Prostate gland (tissue), 2 donors: ENCODE measurements around the gene ARHGAP31. TPM values are rescaled to one million over a fixed set of nuclear protein-coding genes. Genes with fewer than 3 reads are reported as not detected.
"Not testable (repeated sequence)": the region's sequence is repeated elsewhere in the genome, so short reads cannot be mapped to it uniquely, and the experiment has no call there.

Experiments used
- DNase-seq: peaks from one replicate; pipeline ENCODE4 v3.0.0-alpha.2; 2019; ENCODE audit warnings: low spot score
- H3K27ac ChIP-seq, 2 donors: fragments of 200-600 bp; sonication (generic); 2 replicates each; pipeline ENCODE4 v1.5.1; 2017 to 2019
- H3K27me3 ChIP-seq: fragments of 200-600 bp; sonication (generic); replicated peaks from 2 replicates; pipeline ENCODE4 v1.5.1; 2019; ENCODE audit not compliant: insufficient read depth
- H3K36me3 ChIP-seq, 2 donors: fragments of 200-600 bp; sonication (generic); 1 replicate in 1 of 2; 2 replicates in 1 of 2; pipeline versions ENCODE4 v1.5.1 to v1.8.1; 2017 to 2019
- H3K4me1 ChIP-seq: fragments of 200-600 bp; sonication (generic); replicated peaks from 2 replicates; pipeline ENCODE4 v1.5.1; 2019
- H3K4me3 ChIP-seq, 2 donors: fragments of 200-600 bp; sonication (generic); 2 replicates each; pipeline ENCODE4 v1.5.1; 2017 to 2019
- H3K9me3 ChIP-seq: fragments of 200-600 bp; sonication (generic); 2 replicates; pipeline ENCODE4 v1.5.1; 2017
- POLR2A ChIP-seq: fragments of 450-650 bp; IDR thresholded peaks from one replicate; pipeline ENCODE4 v1.6.1; 2016; ENCODE audit warnings: antibody characterized with exemption, mild to moderate bottlenecking
- POLR2AphosphoS5 ChIP-seq: sonication (generic); formaldehyde crosslinking; IDR thresholded peaks from one replicate; pipeline ENCODE4 v1.6.1; 2017; ENCODE audit warnings: antibody characterized with exemption
- WGBS: methylation state at CpG from one replicate; pipeline ENCODE4 v1.1.5; 2018; 5-methylcytosine and 5-hydroxymethylcytosine counted together
- intact Hi-C: fragments of 100-400 bp; cut with DNase I; formaldehyde crosslinking; loops from one replicate; pipeline ENCODE4 v1.14.2; 2022
- total RNA-seq, 2 donors: library from RNA; depleted of rRNA; stranded (reverse); fragments of >200 nt; gene quantifications; one replicate each; pipeline ENCODE4 v1.1.0, GENCODE V29; 2016
- TF ChIP-seq, protein P1 (sequence below), 4 experiments: fragments of 200-600 bp in 2 of 4; fragments of 450-650 bp in 2 of 4; sonication (generic) in 2 of 4; IDR thresholded peaks; 1 replicate in 3 of 4; 2 replicates in 1 of 4; pipeline ENCODE4 v1.5.1; 2016 to 2019; ENCODE audit warnings: antibody characterized with exemption in 4 of 4, mild to moderate bottlenecking in 2 of 4, moderate library complexity in 2 of 4

The ARHGAP31 gene
- total RNA-seq, 2 donors from 2014 or later: 6.5 to 10.7 TPM

DNA sequence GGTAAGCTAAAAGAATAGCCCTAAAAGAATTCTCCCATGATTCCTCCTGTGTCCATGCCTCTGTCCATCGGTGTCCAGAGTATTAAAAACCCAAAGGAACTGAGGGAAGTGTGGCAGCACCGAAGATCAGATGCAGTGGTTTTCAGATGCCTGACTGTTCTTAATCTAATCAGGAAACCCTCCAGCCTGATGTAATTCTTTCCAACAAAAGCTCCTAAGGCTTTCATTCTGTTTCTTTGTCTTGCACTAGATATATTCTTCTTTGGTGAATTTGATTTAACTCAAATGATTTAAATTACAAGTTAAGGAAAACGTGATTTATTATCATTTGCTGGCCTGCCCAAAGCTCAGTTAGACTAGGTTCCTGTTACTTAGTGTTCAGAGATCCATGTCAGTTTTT lies 71.2 kb downstream of the ARHGAP31 start:
- no peak overlapping the region for H3K27ac ChIP-seq
- H3K9me3 ChIP-seq: no peaks in the 10 kb centered on the region
- TF ChIP-seq, protein P1, sequence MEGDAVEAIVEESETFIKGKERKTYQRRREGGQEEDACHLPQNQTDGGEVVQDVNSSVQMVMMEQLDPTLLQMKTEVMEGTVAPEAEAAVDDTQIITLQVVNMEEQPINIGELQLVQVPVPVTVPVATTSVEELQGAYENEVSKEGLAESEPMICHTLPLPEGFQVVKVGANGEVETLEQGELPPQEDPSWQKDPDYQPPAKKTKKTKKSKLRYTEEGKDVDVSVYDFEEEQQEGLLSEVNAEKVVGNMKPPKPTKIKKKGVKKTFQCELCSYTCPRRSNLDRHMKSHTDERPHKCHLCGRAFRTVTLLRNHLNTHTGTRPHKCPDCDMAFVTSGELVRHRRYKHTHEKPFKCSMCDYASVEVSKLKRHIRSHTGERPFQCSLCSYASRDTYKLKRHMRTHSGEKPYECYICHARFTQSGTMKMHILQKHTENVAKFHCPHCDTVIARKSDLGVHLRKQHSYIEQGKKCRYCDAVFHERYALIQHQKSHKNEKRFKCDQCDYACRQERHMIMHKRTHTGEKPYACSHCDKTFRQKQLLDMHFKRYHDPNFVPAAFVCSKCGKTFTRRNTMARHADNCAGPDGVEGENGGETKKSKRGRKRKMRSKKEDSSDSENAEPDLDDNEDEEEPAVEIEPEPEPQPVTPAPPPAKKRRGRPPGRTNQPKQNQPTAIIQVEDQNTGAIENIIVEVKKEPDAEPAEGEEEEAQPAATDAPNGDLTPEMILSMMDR (IDR thresholded peaks at IDR 0.05): no peak
- no peak for TF ChIP-seq POLR2AphosphoS5
- TF ChIP-seq POLR2A: no peak
- DNase-seq: no peak
- no peaks in the 10 kb centered on the region for H3K4me1 ChIP-seq
- 75% methylated on average over 3 of the region's 3 CpGs for WGBS
- intact Hi-C loops: no loop called here
- no peaks in the 10 kb centered on the region for H3K36me3 ChIP-seq
- H3K4me3 ChIP-seq: no peak overlapping the region
- H3K27me3 ChIP-seq: no peaks in the 10 kb centered on the region

GRCh38 chr3:119367000-119367399 lies 72.8 kb downstream of the ARHGAP31 start:
- no peak overlapping the region for H3K4me3 ChIP-seq
- no peak overlapping the region for H3K27ac ChIP-seq
- WGBS: 94% methylated on average over 2 of the region's 2 CpGs
- no peaks in the 10 kb centered on the region for H3K9me3 ChIP-seq
- DNase-seq: no peak
- TF ChIP-seq POLR2A (no peak), POLR2AphosphoS5 (no peak)
- TF ChIP-seq, protein P1 (IDR thresholded peaks at IDR 0.05): no peak
- H3K36me3 ChIP-seq: no peaks in the 10 kb centered on the region
- no peaks in the 10 kb centered on the region for H3K4me1 ChIP-seq
- no peaks in the 10 kb centered on the region for H3K27me3 ChIP-seq
- intact Hi-C loops: no loop called here

GRCh38 chr3:119368298-119368697 lies 74.1 kb downstream of the ARHGAP31 start:
- H3K9me3 ChIP-seq: no peaks in the 10 kb centered on the region
- no peaks in the 10 kb centered on the region for H3K4me1 ChIP-seq
- H3K36me3 ChIP-seq: no peaks in the 10 kb centered on the region
- intact Hi-C loops: no loop called here
- no peaks in the 10 kb centered on the region for H3K27me3 ChIP-seq
- H3K27ac ChIP-seq: no peak overlapping the region
- H3K4me3 ChIP-seq: no peak overlapping the region
- TF ChIP-seq POLR2AphosphoS5: no peak
- TF ChIP-seq, protein P1 (IDR thresholded peaks at IDR 0.05): no peak
- TF ChIP-seq POLR2A: no peak
- DNase-seq: no peak
- WGBS: 67% methylated on average over 4 of the region's 4 CpGs

GRCh38 chr3:119371786-119372185 lies 77.6 kb downstream of the ARHGAP31 start:
- H3K27ac ChIP-seq, H3K36me3 ChIP-seq, H3K27me3 ChIP-seq, H3K4me1 ChIP-seq, H3K4me3 ChIP-seq, H3K9me3 ChIP-seq, DNase-seq, intact Hi-C loops: not testable (repeated sequence)
- WGBS: 97% methylated on average over 6 of the region's 6 CpGs

DNA sequence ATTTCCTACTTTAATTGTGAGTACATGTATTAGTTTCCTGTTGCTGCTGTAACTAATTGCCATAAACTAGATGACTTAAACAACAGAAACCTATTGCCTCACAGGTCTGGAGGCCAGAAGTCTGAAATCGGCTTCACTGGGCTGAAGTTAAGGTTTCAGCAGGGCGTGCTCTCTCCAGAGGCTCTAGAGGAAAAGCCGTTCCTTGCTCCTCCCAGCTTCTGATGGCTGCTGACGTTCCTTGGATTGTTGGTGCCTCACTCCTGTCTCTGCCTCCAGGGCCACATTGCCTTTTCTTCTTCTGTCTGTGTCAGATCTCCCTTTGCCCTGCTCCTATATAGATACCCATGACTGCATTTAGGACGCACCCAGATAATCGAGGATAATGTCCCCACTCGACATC lies 80.9 kb downstream of the ARHGAP31 start:
- Histone ChIP-seq H3K9me3 (no peaks in the 10 kb centered on the region), H3K27ac (no peak overlapping the region), H3K4me1 (no peaks in the 10 kb centered on the region), H3K4me3 (no peak overlapping the region), H3K27me3 (no peaks in the 10 kb centered on the region), H3K36me3 (no peaks in the 10 kb centered on the region)
- WGBS: 85% methylated on average over 7 of the region's 7 CpGs
- TF ChIP-seq POLR2AphosphoS5: no peak
- TF ChIP-seq, protein P1 (IDR thresholded peaks at IDR 0.05): no peak
- TF ChIP-seq POLR2A: no peak
- DNase-seq: no peak
- intact Hi-C loops: no loop called here
